DMS79 (cell line): Measurements from ENCODE around the gene FERMT1.
"Not testable (repeated sequence)": the region's sequence is repeated elsewhere in the genome, so short reads cannot be mapped to it uniquely, and the experiment has no call there.

Source experiments
- DNase-seq: peaks from one replicate; lab custom pipeline; 2025; lab: John Stamatoyannopoulos, UW

Gene FERMT1

DNA sequence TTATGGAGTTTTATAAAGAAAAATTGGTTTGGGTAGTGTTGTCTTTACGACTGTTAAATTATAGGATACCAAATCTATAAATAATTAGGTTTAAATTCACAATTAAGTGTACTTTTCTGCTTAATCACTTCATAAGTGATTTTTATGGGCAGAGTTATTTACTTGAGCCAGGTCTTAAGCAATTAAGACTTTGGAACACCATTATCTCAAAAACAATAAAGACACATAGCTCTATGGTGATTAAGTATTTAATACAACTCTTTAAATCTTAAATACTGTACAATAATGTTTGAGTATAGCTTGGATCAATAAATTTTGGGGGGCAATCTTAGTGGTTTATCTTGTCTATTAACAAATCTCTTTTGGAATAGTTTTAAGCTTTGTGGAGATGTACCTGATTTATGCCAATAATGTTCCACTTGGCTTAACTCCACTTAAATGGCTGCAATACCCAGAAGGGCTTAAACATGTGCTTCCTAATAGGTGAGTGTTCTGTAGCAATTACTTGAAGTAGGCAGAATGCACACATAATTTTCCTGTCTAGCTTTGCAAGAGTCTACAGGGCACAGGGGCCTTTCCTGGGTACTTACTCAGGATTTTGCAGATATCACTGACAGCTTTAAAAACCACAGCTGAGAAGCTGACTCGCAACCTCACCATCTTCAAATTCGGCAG is 7.5 kb downstream of the FERMT1 start:
- no peak for DNase-seq

- no peak for DNase-seq
These were observed 8.1 kb downstream of the FERMT1 start for GRCh38 chr20:6114696-6115095.

GRCh38 chr20:6113951-6114350 is 8.9 kb downstream of the FERMT1 start:
- DNase-seq = no peak

DNA sequence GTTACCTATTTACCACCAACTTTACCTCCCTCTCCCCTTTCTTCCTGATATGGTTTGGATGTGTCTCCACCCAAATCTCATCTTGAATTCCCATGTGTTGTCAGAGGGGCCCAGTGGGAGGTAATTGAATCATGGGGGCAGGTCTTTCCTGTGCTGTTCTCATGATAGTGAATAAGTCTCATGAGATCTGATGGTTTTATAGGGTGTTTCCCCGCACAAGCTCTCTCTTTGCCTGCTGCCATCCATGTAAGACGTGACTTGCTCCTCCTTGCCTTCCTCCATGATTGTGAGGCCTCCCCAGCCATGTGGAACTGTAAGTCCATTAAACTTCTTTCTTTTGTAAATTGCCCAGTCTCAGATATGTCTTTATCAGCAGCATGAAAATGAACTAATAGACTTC is 9.9 kb downstream of the FERMT1 start:
- DNase-seq = not testable (repeated sequence)

GRCh38 chr20:6108330-6108729 is 14.5 kb downstream of the FERMT1 start:
- no peak for DNase-seq

- DNase-seq = no peak
These were observed 18.2 kb downstream of the FERMT1 start for GRCh38 chr20:6104493-6105188.

DNA sequence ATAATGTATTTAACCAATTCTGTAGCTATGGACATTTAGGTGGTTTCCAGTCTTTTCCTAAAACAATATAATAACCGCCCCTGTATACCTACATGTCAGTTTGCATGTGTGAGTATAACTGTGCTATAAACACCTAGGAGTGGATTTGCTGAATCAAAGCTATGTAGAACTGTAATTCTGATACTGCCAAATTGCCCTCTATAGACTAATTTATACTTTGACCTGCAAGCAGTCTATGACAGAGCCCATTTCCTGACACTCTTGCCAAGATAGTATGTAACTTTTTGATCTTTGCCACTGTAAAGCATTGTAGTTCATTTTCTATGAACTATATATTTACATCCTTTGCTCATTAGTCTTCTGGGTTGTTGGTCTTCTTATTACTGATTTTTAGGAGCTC is 19.5 kb downstream of the FERMT1 start:
- DNase-seq = no peak

DNA sequence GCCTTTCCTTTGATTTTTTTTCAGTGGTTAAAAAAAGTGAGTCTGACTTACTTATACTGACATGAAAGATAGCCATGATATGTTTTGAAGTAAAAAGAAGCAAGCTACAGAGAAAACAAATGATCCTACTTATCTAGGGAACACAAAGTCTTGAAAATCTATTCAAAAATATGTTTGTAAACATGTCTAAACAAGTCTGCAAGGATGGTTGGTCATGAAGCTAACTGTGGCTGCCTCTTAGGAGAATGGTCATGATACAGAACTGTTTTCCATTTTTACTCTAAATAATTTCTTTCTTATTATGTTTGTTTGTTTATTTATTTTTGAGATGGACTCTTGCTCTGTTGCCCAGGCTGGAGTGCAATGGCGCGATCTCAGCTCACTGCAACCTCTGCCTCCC is 21.5 kb downstream of the FERMT1 start:
- no peak for DNase-seq

GRCh38 chr20:6100246-6100645 is 22.6 kb downstream of the FERMT1 start:
- DNase-seq = no peak

GRCh38 chr20:6099819-6100218 is 23.0 kb downstream of the FERMT1 start:
- no peak for DNase-seq

DNA sequence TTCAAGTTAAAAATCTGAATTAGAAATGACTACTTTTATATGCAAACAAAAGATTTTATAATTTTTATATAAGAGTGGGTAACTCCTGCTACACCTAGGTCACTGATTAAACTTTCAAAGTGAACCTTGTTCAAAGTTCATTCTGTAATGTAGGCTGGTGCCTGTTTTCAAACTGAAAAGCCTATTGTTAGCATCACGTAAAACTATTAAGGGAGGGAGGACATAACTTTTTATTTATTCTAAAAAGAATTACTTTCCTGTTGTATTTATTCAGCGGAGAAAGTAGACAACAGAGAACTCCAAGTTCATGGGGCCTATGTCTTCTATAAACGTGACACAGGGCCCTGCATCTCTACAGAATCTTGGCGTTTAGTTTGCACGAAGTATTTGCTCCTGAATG is 27.4 kb downstream of the FERMT1 start:
- no peak for DNase-seq

GRCh38 chr20:6094565-6094964 is 28.3 kb downstream of the FERMT1 start:
- DNase-seq = no peak

DNA sequence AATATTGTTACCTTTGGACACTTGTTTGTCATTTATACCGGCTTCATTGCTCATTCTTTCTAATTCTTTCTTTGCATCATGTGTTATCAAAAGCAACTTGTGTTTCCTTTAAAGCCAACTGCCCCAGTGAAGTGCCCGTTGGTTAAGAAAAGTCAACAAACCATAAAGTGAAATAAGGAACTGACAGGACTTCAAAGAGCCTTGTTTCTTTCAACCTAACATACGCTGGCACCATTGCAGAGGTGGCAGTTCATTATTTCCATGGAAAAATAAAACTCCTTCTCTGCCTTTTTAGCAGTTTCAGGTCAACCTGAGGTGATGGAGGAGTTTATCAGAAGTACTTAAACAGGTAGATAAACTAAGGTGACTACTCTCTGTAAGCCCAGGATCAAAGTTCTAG is 28.8 kb downstream of the FERMT1 start:
- no peak for DNase-seq

- no peak for DNase-seq
These were observed 31.2 kb downstream of the FERMT1 start for GRCh38 chr20:6091661-6092060.

- DNase-seq = no peak
These were observed 36.0 kb downstream of the FERMT1 start for GRCh38 chr20:6086868-6087267.

DNA sequence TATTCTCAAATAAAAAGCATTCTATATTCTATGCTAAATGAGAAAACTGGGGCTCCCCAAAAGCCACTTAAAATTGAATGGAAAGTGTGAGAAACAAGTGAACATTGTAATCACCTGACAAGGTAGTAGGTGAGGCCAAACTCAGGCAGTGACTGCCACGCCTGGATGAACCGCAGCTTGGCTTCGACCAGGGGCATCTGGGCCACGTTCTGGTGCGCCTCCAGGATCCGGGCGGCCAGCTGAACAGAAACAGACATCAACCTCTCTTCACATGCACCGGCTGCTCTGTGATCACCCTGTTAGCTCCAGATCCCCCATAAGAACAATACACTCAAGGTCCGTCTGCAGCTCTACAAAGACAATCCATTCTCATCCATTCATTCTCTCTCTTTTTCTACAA is 38.9 kb downstream of the FERMT1 start:
- no peak for DNase-seq

- no peak for DNase-seq
These were observed 41.6 kb downstream of the FERMT1 start for GRCh38 chr20:6081236-6081635.

- DNase-seq = no peak
These were observed 43.8 kb downstream of the FERMT1 start for GRCh38 chr20:6079016-6079415.

DNA sequence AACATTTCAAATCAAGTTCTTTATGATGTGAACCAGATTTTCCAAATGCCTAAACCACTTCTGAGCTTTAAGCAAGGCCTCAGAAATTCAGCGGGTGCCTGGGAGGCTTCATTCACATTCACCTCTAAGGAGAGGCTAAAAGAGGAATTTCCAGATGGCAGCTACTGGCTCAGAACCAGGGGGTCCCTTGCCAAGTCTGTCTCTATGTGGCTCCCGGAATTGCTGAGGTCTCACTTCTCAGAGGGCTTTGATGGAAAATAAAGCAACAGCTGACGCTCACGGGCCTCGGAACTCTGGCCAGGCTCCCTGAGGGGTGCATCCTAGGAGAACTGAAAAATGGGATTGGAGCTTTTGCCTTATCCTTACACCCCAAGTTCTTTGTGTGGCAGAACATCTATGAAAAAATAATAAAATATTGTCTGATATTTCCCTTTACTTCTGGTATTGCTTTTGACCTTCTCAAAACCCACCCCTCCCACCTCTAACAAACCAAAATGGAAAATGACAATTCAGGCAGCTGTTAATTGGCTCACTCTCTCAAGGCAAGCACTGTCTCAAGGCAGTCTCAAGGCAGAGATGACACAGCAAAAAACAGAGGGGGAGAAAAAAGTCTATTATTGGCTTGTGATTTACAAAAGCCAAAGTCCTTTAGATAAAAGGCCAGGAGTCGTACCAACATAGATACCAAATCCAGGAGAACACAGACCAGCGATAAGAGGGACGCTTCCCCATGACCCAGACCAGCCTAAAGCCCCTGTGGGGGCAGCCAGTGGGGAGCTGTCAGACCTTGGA is 47.2 kb downstream of the FERMT1 start:
- DNase-seq = no peak

- no peak for DNase-seq
These were observed 48.0 kb downstream of the FERMT1 start for GRCh38 chr20:6074784-6075183.

DNA sequence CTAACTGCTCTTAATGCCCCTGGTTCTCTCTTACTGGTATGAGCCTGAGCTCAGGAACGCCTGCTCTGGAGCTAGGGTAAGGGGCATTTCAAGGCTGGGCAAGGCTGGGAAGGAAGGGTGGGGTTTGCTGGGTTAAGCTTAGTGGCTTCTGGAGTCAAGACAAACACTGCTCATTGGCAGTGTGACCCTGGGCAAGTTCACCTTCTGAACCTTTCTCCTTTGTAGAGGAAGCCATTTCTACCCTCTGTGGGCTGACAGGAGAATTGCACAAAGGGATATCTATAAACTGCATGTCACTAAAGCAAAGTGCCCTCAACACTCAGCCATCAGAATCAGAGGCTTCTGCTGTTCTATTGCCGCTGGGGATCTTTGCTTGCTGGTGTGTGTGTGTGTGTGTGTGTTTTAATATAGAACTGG is 48.7 kb downstream of the FERMT1 start:
- no peak for DNase-seq

DNA sequence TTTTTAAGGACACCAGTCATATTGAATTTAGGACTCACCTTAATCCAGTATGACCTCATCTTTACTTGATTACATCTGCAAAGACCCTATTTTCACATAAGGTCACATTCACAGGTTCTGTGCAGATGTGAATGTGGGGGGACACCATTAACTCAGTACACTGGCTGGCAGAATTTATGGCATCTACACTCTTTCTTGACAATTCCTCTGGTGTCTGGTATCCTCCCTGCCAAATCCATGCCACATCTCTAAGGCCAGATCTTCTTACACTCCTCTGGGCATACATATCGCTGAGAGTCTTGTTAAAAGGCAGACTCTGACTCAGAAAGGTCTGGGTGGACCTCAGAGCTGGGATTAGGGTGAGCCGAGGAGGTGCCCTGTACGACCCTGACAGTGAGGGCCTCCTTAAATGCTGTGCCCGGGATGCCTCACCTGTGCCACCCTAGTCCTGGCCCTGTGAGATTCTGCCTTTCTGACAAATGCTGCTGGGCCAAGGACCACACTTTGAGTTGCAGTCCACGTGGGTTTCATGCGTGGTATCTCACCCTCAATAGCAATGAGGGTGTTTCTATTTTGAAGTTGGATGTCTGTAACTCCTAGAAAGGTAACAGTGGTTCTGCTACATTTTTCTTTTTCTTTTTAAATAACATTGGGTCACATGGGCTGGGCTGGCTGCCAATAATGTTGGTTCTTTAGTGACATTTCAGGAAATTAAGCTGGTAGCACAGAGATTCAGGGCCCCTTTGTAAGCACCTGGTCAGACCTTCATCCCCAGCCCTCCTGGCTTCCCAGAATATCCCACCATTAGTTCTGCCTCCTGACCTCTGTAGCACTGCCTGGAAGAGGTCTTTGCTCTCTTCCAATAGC is 51.8 kb downstream of the FERMT1 start:
- DNase-seq = no peak
